Loucy (cell line): Measurements from ENCODE around the gene LRRC1.

Experiments
- H2AFZ ChIP-seq: fragments of 200-600 bp; sonication (generic); 2 replicates; pipeline ENCODE4 v1.6.0; 2016; ENCODE audit warnings: antibody characterized with exemption, mild to moderate bottlenecking, low read length, moderate library complexity
- H3F3A ChIP-seq: fragments of 200-600 bp; 2 replicates; pipeline ENCODE4 v1.6.0; 2016; ENCODE audit warnings: antibody characterized with exemption, low read depth, mild to moderate bottlenecking
- H3K27me3 ChIP-seq: fragments of 200-600 bp; sonication (generic); 2 replicates; pipeline ENCODE4 v1.6.1; 2014; ENCODE audit warnings: low read length, mild to moderate bottlenecking; ENCODE audit not compliant: insufficient read depth, poor library complexity, severe bottlenecking
- H3K36me3 ChIP-seq: fragments of 200-600 bp; sonication (generic); 2 replicates; pipeline ENCODE4 v1.6.1; 2016; ENCODE audit warnings: low read length; ENCODE audit not compliant: insufficient read depth
- H3K4me1 ChIP-seq: fragments of 200-600 bp; sonication (generic); 2 replicates; pipeline ENCODE4 v1.5.1; 2014; ENCODE audit warnings: low read length, mild to moderate bottlenecking; ENCODE audit not compliant: insufficient read depth, poor library complexity, severe bottlenecking
- H3K4me2 ChIP-seq: fragments of 200-600 bp; sonication (generic); 2 replicates; pipeline ENCODE4 v1.6.0; 2014; ENCODE audit warnings: antibody characterized with exemption, low read length, low read depth, mild to moderate bottlenecking; ENCODE audit not compliant: poor library complexity, severe bottlenecking
- H3K4me3 ChIP-seq: fragments of 200-600 bp; sonication (generic); 2 replicates; pipeline ENCODE4 v1.5.1; 2014; ENCODE audit warnings: low read length, mild to moderate bottlenecking, mixed read lengths; ENCODE audit not compliant: poor library complexity, severe bottlenecking
- H3K79me2 ChIP-seq: fragments of 200-600 bp; sonication (generic); 2 replicates; pipeline ENCODE4 v1.6.1; 2014; ENCODE audit warnings: low read length; ENCODE audit not compliant: insufficient read depth
- H3K9ac ChIP-seq: fragments of 200-600 bp; sonication (generic); 2 replicates; pipeline ENCODE4 v1.6.0; 2014; ENCODE audit warnings: mild to moderate bottlenecking, low read depth, low read length, moderate library complexity; ENCODE audit not compliant: poor library complexity, severe bottlenecking
- H3K9me2 ChIP-seq: fragments of 200-600 bp; sonication (generic); replicated peaks from 2 replicates; pipeline ENCODE4 v1.6.1; 2016; ENCODE audit warnings: low read depth, low read length, mixed read lengths
- H3K9me3 ChIP-seq: fragments of 200-600 bp; sonication (generic); 2 replicates; pipeline ENCODE4 v1.6.1; 2014; ENCODE audit warnings: mild to moderate bottlenecking, antibody characterized with exemption, low read length, low read depth; ENCODE audit not compliant: insufficient read depth
- H4K20me1 ChIP-seq: fragments of 200-600 bp; sonication (generic); 2 replicates; pipeline ENCODE4 v1.6.0; 2014; ENCODE audit warnings: antibody characterized with exemption, low read length, mild to moderate bottlenecking; ENCODE audit not compliant: insufficient read depth, poor library complexity, severe bottlenecking
- EZH2phosphoT487 ChIP-seq: fragments of 200-600 bp; IDR thresholded peaks from 2 replicates; pipeline ENCODE4 v1.6.1; 2018; ENCODE audit warnings: antibody characterized with exemption, mild to moderate bottlenecking, moderate library complexity, borderline replicate concordance
- TF ChIP-seq, protein P1 (sequence below): fragments of 200-600 bp; sonication (generic); conservative IDR thresholded peaks from 2 replicates; pipeline ENCODE4 v1.5.1; 2014; ENCODE audit warnings: mild to moderate bottlenecking, antibody characterized with exemption, low read length

The LRRC1 gene

DNA sequence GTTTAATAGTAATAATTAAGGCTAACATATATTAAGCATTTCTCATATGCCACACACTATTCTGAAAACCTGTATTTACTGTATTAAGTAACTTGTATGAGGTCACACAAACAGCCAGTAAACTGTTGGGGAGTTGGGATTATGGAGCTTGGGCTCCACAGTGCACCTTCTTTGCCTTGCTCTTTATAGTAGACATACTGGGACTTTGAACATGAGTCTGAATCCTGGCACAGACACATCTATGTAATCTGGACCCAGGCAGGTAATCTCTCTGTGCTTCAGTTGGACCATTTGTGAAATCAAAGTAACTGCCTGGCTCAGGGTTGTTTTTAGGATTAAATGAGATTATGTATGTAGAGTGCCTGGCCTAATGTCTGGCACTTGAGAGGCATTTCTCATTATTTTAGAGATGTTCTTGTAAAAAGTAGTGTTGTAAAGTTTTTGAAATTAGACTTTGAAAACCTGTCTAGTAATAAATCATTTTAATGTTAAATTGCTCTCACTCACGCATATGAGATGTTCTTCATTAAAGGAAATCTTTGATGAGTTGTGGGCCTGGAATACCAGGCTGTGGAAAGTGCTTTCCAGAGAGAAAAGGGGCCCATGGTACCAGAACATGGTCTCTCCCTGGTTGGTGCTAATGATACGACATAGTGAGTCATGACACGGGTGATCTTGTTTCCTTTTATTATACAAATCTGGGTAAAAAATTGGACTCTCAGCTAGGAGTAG, 34.3 kb downstream of the LRRC1 start:
- Histone ChIP-seq H3K4me1 (peaks cover 8% of the 10 kb centered on the region), H2AFZ (no peak overlapping the region), H4K20me1 (no peaks in the 10 kb centered on the region), H3K9me3 (no peaks in the 10 kb centered on the region), H3K79me2 (peaks cover 54% of the 10 kb centered on the region; the same call in 1 of the 2 replicates), H3K9ac (no peak overlapping the region), H3K36me3 (no peaks in the 10 kb centered on the region), H3K4me2 (no peak overlapping the region), H3K4me3 (no peak overlapping the region), H3F3A (no peaks in the 10 kb centered on the region), H3K9me2 (no peaks in the 10 kb centered on the region), H3K27me3 (no peaks in the 10 kb centered on the region)
- TF ChIP-seq, protein P1, sequence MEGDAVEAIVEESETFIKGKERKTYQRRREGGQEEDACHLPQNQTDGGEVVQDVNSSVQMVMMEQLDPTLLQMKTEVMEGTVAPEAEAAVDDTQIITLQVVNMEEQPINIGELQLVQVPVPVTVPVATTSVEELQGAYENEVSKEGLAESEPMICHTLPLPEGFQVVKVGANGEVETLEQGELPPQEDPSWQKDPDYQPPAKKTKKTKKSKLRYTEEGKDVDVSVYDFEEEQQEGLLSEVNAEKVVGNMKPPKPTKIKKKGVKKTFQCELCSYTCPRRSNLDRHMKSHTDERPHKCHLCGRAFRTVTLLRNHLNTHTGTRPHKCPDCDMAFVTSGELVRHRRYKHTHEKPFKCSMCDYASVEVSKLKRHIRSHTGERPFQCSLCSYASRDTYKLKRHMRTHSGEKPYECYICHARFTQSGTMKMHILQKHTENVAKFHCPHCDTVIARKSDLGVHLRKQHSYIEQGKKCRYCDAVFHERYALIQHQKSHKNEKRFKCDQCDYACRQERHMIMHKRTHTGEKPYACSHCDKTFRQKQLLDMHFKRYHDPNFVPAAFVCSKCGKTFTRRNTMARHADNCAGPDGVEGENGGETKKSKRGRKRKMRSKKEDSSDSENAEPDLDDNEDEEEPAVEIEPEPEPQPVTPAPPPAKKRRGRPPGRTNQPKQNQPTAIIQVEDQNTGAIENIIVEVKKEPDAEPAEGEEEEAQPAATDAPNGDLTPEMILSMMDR = no peak
- TF ChIP-seq EZH2phosphoT487 = no peak

DNA sequence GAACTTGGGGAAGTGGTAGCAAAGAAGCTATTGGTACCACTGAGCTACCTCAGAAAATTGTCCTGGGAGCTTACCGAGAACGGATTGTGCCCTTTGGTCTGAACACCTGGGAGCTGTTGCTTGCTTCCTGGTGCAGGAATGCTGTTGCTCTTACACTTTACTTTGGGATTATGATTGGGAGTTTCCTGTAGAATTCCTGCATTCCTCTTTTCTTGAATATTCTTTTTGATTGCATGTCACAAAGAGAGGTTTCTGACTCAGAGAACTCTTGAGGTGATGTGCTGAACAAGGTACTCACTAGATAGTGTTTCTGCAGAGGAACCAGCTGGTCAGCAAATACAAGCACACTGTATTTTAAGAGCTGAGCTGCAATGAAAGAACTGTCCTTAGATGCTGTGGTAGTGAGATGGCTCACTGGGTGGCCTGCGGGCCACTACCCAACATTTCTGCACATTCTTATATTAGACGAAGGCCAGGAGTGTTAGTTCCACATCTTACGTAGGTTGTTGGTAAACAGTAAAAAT, 35.0 kb downstream of the LRRC1 start:
- TF ChIP-seq EZH2phosphoT487 = no peak
- TF ChIP-seq, protein P1 = no peak
- H3F3A ChIP-seq = no peaks in the 10 kb centered on the region
- H3K4me3 ChIP-seq = no peak overlapping the region
- no peaks in the 10 kb centered on the region for H3K9me3 ChIP-seq
- H3K9ac ChIP-seq = no peak overlapping the region
- H3K36me3 ChIP-seq = no peaks in the 10 kb centered on the region
- peaks cover 52% of the 10 kb centered on the region; the same call in 1 of the 2 replicates for H3K79me2 ChIP-seq
- no peak overlapping the region for H2AFZ ChIP-seq
- peaks cover 8% of the 10 kb centered on the region for H3K4me1 ChIP-seq
- no peaks in the 10 kb centered on the region for H3K9me2 ChIP-seq
- H3K27me3 ChIP-seq = no peaks in the 10 kb centered on the region
- no peak overlapping the region for H3K4me2 ChIP-seq
- no peaks in the 10 kb centered on the region for H4K20me1 ChIP-seq

DNA sequence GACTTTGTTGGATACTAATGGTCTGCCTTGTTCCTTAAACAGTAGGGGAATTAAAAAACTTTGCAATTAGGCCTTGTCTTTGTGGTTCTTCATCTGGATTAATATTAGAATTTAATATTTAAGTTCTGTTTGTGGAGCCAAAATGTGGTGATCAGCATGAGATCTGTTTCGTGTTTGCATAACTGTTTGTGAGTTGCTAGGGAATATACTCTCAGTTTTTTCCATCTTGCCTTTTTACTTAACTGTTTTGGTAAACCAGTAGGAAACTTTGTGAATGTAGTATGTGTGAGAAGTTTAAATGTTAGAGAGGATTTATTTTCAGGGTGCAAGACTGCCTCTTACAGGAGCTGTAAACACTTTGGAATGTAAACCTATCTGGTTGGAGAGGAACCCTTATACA, 35.6 kb downstream of the LRRC1 start:
- H3K36me3 ChIP-seq = no peaks in the 10 kb centered on the region
- no peak overlapping the region for H2AFZ ChIP-seq
- H3K4me1 ChIP-seq = peaks cover 8% of the 10 kb centered on the region
- H3K9ac ChIP-seq = no peak overlapping the region
- H3K27me3 ChIP-seq = no peaks in the 10 kb centered on the region
- no peak overlapping the region for H3K4me2 ChIP-seq
- H3K9me3 ChIP-seq = no peaks in the 10 kb centered on the region
- H4K20me1 ChIP-seq = no peaks in the 10 kb centered on the region
- no peaks in the 10 kb centered on the region for H3K9me2 ChIP-seq
- H3F3A ChIP-seq = no peaks in the 10 kb centered on the region
- peaks cover 45% of the 10 kb centered on the region; the same call in 1 of the 2 replicates for H3K79me2 ChIP-seq
- TF ChIP-seq EZH2phosphoT487 = no peak
- H3K4me3 ChIP-seq = no peak overlapping the region
